ENCODE measurements around the gene VDR.
"Not testable (repeated sequence)": the region's sequence is repeated elsewhere in the genome, so short reads cannot be mapped to it uniquely, and the experiment has no call there.

Gene VDR

GRCh38 chr12:47822401-47822800 lies 82.4 kb downstream of the VDR start:
- FAIRE-seq, result no peak
- TF ChIP-seq POLR2A (IDR thresholded peaks at IDR 0.05; ENCODE audit: low read depth, low read length), result no peak
- DNase-seq (ENCODE audit: insufficient read length, low spot score), result no peak

- FAIRE-seq, result no peak
- TF ChIP-seq POLR2A (IDR thresholded peaks at IDR 0.05; ENCODE audit: low read depth, low read length), result no peak
- peak; percentile 48 for DNase-seq (ENCODE audit: insufficient read length, low spot score)
These were observed 83.5 kb downstream of the VDR start for GRCh38 chr12:47821346-47821706.

- peak; percentile 37; the same call in 1 of the 2 replicates for TF ChIP-seq POLR2A (IDR thresholded peaks at IDR 0.05; ENCODE audit: low read depth, low read length)
- FAIRE-seq (peak; percentile 38), DNase-seq (ENCODE audit: insufficient read length, low spot score) (peak; percentile 98)
These were observed 84.0 kb downstream of the VDR start for GRCh38 chr12:47820631-47821345.

GRCh38 chr12:47819896-47820630 lies 84.7 kb downstream of the VDR start, which contains the start of gene HDAC7:
TSS of gene HDAC7 (minus strand) at chr12:47819903. CDS start at chr12:47819785, 118 bp downstream.
- FAIRE-seq (no peak), DNase-seq (ENCODE audit: insufficient read length, low spot score) (peak; percentile 83)
- peak; percentile 81 for TF ChIP-seq POLR2A (IDR thresholded peaks at IDR 0.05; ENCODE audit: low read depth, low read length)

GRCh38 chr12:47819138-47819895 lies 85.5 kb downstream of the VDR start:
- TF ChIP-seq POLR2A (IDR thresholded peaks at IDR 0.05; ENCODE audit: low read depth, low read length), result peak; percentile 37; the same call in 1 of the 2 replicates
- FAIRE-seq, result no peak
- DNase-seq (ENCODE audit: insufficient read length, low spot score), result no peak

- FAIRE-seq (no peak), DNase-seq (ENCODE audit: insufficient read length, low spot score) (peak; percentile 55)
- no peak for TF ChIP-seq POLR2A (IDR thresholded peaks at IDR 0.05; ENCODE audit: low read depth, low read length)
These were observed 86.2 kb downstream of the VDR start for GRCh38 chr12:47818467-47819137.

GRCh38 chr12:47818007-47818376 lies 86.8 kb downstream of the VDR start:
- FAIRE-seq, result no peak
- no peak for TF ChIP-seq POLR2A (IDR thresholded peaks at IDR 0.05; ENCODE audit: low read depth, low read length)
- DNase-seq (ENCODE audit: insufficient read length, low spot score), result no peak

- TF ChIP-seq POLR2A (IDR thresholded peaks at IDR 0.05; ENCODE audit: low read depth, low read length), result no peak
- FAIRE-seq (no peak), DNase-seq (ENCODE audit: insufficient read length, low spot score) (no peak)
These were observed 87.4 kb downstream of the VDR start for GRCh38 chr12:47817272-47818006.

GRCh38 chr12:47816403-47817271 lies 88.2 kb downstream of the VDR start:
- no peak for DNase-seq (ENCODE audit: insufficient read length, low spot score)
- no peak for TF ChIP-seq POLR2A (IDR thresholded peaks at IDR 0.05; ENCODE audit: low read depth, low read length)
- FAIRE-seq, result no peak

GRCh38 chr12:47815447-47815846 lies 89.3 kb downstream of the VDR start:
- FAIRE-seq; DNase-seq (ENCODE audit: insufficient read length, low spot score): not testable (repeated sequence)

- no peak for TF ChIP-seq POLR2A (IDR thresholded peaks at IDR 0.05; ENCODE audit: low read depth, low read length)
- no peak for FAIRE-seq
These were observed 90.1 kb downstream of the VDR start for GRCh38 chr12:47814539-47815170.

More at GRCh38 chr12:47814539-47815170, 90.1 kb downstream of the VDR start:
- no peak for DNase-seq (ENCODE audit: insufficient read length, low spot score)

All from H54 (cell line).